ENCODE results near the gene TBC1D24. TPM values are rescaled to one million over a fixed set of nuclear protein-coding genes. Genes with fewer than 3 reads are reported as not detected.
"Not testable (repeated sequence)": the region's sequence is repeated elsewhere in the genome, so short reads cannot be mapped to it uniquely, and the experiment has no call there.

Gene TBC1D24
- total RNA-seq, 2 donors from 2014 or later: 8.4 to 15.8 TPM

DNA sequence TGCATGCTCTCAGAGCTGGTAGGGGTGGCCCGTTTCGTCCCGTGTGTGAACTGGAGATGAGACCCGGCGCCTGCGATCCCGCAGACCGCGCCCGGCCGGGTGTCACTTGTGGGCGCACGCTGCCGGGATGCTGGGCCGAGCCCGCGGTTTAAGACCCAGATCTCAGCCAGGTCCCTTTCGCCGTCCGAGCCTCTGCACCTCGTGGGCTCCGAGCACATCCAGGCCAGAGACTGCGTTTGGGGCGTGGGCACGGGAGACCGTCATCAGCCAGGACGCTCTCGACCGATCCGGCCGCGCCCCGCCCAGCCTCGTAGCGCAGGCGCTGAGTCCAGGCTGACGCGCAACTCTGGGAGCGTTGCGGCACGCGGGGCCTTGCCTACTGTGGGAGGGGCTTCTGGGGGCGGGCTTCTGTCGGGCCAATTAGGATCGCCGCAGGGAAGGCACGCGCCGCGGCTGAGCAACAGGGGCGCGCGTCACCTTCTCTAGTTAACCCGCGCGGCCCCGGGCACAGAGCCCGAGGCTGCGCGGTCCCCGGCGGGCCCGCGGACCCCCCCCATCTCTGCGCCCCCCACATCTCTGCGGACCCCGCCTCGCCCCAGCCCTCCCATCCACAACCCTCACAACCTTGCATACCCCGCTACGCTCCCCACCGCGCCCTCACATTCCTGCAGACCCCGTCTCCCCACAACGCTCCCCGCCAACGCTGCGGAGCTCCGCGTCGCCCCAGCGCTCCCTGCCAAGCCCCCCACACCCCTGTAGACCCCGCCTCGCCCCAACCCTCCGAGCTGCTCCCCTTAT, 57.0 kb downstream of the TBC1D24 start:
- peaks cover 7% of the 10 kb centered on the region for H3K4me1 ChIP-seq
- no peaks in the 10 kb centered on the region for H3K27me3 ChIP-seq
- TF ChIP-seq, protein P1, sequence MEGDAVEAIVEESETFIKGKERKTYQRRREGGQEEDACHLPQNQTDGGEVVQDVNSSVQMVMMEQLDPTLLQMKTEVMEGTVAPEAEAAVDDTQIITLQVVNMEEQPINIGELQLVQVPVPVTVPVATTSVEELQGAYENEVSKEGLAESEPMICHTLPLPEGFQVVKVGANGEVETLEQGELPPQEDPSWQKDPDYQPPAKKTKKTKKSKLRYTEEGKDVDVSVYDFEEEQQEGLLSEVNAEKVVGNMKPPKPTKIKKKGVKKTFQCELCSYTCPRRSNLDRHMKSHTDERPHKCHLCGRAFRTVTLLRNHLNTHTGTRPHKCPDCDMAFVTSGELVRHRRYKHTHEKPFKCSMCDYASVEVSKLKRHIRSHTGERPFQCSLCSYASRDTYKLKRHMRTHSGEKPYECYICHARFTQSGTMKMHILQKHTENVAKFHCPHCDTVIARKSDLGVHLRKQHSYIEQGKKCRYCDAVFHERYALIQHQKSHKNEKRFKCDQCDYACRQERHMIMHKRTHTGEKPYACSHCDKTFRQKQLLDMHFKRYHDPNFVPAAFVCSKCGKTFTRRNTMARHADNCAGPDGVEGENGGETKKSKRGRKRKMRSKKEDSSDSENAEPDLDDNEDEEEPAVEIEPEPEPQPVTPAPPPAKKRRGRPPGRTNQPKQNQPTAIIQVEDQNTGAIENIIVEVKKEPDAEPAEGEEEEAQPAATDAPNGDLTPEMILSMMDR (IDR thresholded peaks at IDR 0.05): no peak
- DNase-seq: peak; percentile 98
- peaks cover 4% of the 10 kb centered on the region for H3K36me3 ChIP-seq
- H3K9ac ChIP-seq (ENCODE audit: low read depth in 2 of 2, low read length in 2 of 2): peak overlapping the region; percentile 92 to 99
- peak overlapping the region; percentile 91 for H3K27ac ChIP-seq
- peak overlapping the region; percentile 39 for H3K4me3 ChIP-seq
- intact Hi-C loops (cut with DNase I): no loop called here
- H3K9me3 ChIP-seq: no peaks in the 10 kb centered on the region

DNA sequence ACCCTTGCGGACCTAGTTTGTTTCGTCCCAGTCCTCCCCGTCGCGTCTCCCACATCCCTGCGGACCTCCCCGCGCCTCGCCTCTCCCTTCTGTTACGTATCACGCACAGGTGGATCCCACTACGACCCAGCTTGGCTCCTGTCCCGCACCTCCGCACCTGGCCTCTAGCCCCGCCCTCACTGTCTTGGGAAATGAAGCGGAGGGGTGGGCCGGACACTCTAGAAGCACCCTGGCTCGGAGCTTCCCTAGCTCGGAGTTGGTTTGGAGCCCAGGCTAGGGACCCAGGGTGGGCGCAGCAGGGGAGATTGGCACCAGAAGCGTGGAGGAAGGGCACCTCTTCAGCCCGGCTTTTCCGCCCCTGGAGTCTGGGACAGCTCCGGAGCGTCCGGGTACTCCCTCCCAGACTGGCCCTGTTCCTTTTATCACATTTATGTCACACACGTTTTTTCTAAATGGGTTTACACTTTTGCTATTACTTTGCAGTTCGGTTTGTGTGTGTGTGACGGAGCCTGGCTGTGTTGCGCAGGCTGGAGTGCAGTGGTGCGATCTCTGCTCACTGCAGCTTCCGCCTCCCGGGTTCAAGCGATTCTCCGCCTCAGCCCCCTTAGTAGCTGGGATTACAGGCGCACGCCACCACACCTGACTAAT, 57.7 kb downstream of the TBC1D24 start:
- peak; percentile 87 for DNase-seq
- no peaks in the 10 kb centered on the region for H3K27me3 ChIP-seq
- peaks cover 4% of the 10 kb centered on the region for H3K36me3 ChIP-seq
- intact Hi-C loops (cut with DNase I): no loop called here
- peak overlapping the region; percentile 39 for H3K4me3 ChIP-seq
- peak overlapping the region; percentile 92 to 99 for H3K9ac ChIP-seq (ENCODE audit: low read depth in 2 of 2, low read length in 2 of 2)
- H3K27ac ChIP-seq: peak overlapping the region; percentile 91
- TF ChIP-seq, protein P1 (IDR thresholded peaks at IDR 0.05): no peak
- H3K4me1 ChIP-seq: peaks cover 10% of the 10 kb centered on the region
- no peaks in the 10 kb centered on the region for H3K9me3 ChIP-seq

DNA sequence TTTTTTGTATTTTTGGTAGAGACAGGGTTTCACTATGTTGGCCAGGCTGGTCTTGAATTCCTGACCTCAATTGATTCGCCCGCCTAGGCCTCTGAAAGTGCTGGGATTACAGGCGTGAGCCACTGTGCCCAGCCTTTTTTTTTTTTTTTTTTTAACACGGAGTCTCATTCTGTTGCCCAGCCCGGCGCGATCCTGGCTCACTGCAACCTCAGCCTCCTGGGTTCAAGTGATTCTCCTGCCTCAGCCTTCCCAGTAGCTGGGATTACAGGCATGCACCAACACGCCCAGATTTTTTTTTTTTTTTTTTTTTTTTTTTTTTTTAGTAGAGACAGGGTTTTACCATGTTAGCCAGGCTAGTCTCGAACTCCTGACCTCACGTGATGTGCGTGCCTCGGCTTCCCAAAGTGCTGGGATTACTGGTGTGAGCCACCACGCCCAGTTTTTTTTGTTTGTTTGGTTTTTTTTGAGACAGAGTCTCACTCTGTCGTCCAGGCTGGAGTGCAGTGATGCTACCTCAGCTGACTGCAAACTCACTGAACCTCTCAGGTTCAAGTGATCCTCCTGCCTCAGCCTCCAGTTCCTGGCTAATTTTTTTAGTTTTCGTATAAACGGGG, 58.3 kb downstream of the TBC1D24 start:
- Histone ChIP-seq H3K27ac (peak overlapping the region; percentile 91), H3K9ac (ENCODE audit: low read depth in 2 of 2, low read length in 2 of 2) (peak overlapping the region; percentile 92 to 99), H3K4me3 (peak overlapping the region; percentile 39)
- intact Hi-C loops (cut with DNase I); H3K27me3 ChIP-seq; H3K9me3 ChIP-seq; H3K4me1 ChIP-seq; H3K36me3 ChIP-seq; DNase-seq: not testable (repeated sequence)

DNA sequence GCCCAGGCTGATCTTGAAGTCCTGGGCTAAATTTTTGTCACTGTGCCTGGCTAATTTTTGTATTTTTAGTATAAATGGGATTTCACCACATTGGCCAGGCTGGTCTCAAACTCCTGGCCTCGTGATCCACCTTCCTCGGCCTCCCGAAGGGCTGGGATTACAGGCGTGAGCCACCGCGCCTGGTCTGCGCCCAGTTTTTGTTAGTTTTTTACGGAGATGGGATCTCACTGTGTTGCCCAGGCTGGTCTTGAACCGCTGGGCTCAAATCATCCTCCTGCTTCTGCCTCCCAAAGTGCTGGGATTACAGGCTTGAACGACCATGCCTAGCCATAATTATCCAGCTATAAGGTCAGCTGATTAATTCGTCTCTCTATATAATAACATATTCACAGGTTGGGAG, 59.0 kb downstream of the TBC1D24 start:
- no peak overlapping the region for H3K4me3 ChIP-seq
- DNase-seq: no peak
- no peaks in the 10 kb centered on the region for H3K36me3 ChIP-seq
- H3K27ac ChIP-seq: no peak overlapping the region
- intact Hi-C loops (cut with DNase I): no loop called here
- H3K9ac ChIP-seq (ENCODE audit: low read depth in 2 of 2, low read length in 2 of 2): no peak overlapping the region
- H3K4me1 ChIP-seq: peaks cover 10% of the 10 kb centered on the region
- no peaks in the 10 kb centered on the region for H3K9me3 ChIP-seq
- H3K27me3 ChIP-seq: no peaks in the 10 kb centered on the region
- TF ChIP-seq, protein P1 (IDR thresholded peaks at IDR 0.05): no peak

DNA sequence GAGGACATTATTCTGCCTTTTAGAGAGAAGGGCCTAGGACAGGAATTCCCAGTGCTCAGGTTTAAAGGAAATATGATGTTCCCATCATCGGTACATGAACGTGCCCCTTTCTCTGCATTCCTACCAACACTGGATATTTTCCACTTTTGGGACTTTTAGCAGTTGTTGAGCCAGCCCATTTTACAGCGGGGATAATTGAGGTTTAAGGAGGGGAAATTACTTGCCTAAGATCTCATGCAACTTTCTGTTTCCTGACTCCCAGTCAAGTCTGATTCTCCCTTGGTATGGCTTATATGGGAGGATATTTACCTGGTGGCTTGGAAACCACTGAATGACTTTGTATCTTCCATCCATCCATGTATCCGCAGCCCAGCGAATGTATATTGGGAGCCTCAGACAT, 59.4 kb downstream of the TBC1D24 start:
- H3K27me3 ChIP-seq; H3K9ac ChIP-seq (ENCODE audit: low read depth in 2 of 2, low read length in 2 of 2); H3K9me3 ChIP-seq; H3K27ac ChIP-seq; intact Hi-C loops (cut with DNase I); H3K4me3 ChIP-seq; DNase-seq; H3K36me3 ChIP-seq: not testable (repeated sequence)
- H3K4me1 ChIP-seq: peaks cover 14% of the 10 kb centered on the region

DNA sequence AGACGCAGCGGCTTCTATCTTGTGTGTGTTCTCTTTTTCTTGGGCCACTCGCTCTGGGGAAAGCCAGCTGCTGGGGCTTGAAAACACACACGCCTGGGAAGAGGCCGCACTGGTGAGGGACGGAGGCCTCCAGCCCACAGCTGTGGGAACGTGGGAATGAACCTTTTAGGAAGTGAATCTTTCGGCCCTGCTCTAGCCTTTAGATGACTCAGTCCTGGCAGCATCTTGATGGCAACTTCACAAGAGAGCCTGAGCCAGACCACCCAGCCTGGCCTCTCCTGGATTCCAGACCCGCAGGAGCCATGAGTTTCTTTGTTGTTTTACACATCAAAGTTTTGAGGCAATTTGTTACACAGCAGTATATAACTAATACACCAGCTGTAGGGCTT, 60.7 kb downstream of the TBC1D24 start:
- Histone ChIP-seq H3K4me3 (no peak overlapping the region), H3K9ac (ENCODE audit: low read depth in 2 of 2, low read length in 2 of 2) (no peak overlapping the region), H3K4me1 (peaks cover 18% of the 10 kb centered on the region), H3K27ac (peak overlapping the region; percentile 92), H3K27me3 (no peaks in the 10 kb centered on the region), H3K9me3 (no peaks in the 10 kb centered on the region), H3K36me3 (no peaks in the 10 kb centered on the region)
- peak; percentile 38 for DNase-seq
- intact Hi-C loops (cut with DNase I): no loop called here
- TF ChIP-seq, protein P1 (IDR thresholded peaks at IDR 0.05): no peak

Data from colonic mucosa (tissue), 4 donors.